Sigmoid colon (tissue), 7 donors: ENCODE results near the gene CC2D2A. TPM values are rescaled to one million over a fixed set of nuclear protein-coding genes. Genes with fewer than 3 reads are reported as not detected.

Experiments used
- DNase-seq: peaks from one replicate; pipeline ENCODE4 v3.0.0-alpha.2; 2019
- H3K27ac ChIP-seq, 4 donors: fragments of 200-600 bp; sonication (generic); one replicate each; pipeline ENCODE4 v1.5.1; 2016 to 2019; ENCODE audit warnings: mild to moderate bottlenecking in 1 of 4
- H3K27me3 ChIP-seq, 3 donors: fragments of 200-600 bp; sonication (generic); one replicate each; pipeline ENCODE4 v1.5.1; 2019; ENCODE audit warnings: mild to moderate bottlenecking in 1 of 3
- H3K36me3 ChIP-seq, 4 donors: fragments of 200-600 bp; sonication (generic); one replicate each; pipeline ENCODE4 v1.5.1; 2016 to 2019
- H3K4me1 ChIP-seq, 4 donors: fragments of 200-600 bp; sonication (generic); one replicate each; pipeline ENCODE4 v1.5.1; 2017 to 2019
- H3K4me3 ChIP-seq, 4 donors: fragments of 200-600 bp; sonication (generic); one replicate each; pipeline ENCODE4 v1.5.1; 2017 to 2019; ENCODE audit warnings: mild to moderate bottlenecking in 2 of 4, moderate library complexity in 1 of 4
- H3K9me3 ChIP-seq, 4 donors: fragments of 200-600 bp in 3 of 4; sonication (generic) in 3 of 4; one replicate each; pipeline versions ENCODE4 v1.5.1 to v1.6.1; 2013 to 2019
- CTCF ChIP-seq, 4 experiments: fragments of 450-650 bp in 3 of 4; fragments of 200-600 bp in 1 of 4; IDR thresholded peaks; one replicate each; pipeline ENCODE4 v1.5.1; 2016 to 2019; ENCODE audit warnings: antibody characterized with exemption in 4 of 4, mild to moderate bottlenecking in 3 of 4, moderate library complexity in 2 of 4
- EP300 ChIP-seq, 4 donors: sonication (generic); formaldehyde crosslinking; IDR thresholded peaks; one replicate each; pipeline ENCODE4 v1.6.1; 2017; ENCODE audit warnings: antibody characterized with exemption in 4 of 4
- POLR2A ChIP-seq, 2 donors: fragments of 450-650 bp; IDR thresholded peaks; one replicate each; pipeline ENCODE4 v1.6.1; 2016; ENCODE audit warnings: antibody characterized with exemption in 2 of 2, mild to moderate bottlenecking in 2 of 2, moderate library complexity in 2 of 2
- POLR2AphosphoS5 ChIP-seq, 4 donors: sonication (generic); formaldehyde crosslinking; IDR thresholded peaks; one replicate each; pipeline ENCODE4 v1.6.1; 2017; ENCODE audit warnings: antibody characterized with exemption in 4 of 4
- WGBS, 2 donors: extraction: QIAGEN DNeasy Blood & Tissue Kit; methylation state at CpG; one replicate each; pipeline ENCODE4 v1.1.7; 2013; 5-methylcytosine and 5-hydroxymethylcytosine counted together
- intact Hi-C: fragments of 100-400 bp; cut with DNase I; formaldehyde crosslinking; loops from one replicate; pipeline ENCODE4 v1.15.1; 2023
- polyA plus RNA-seq, 3 donors: library from polyadenylated mRNA; stranded (reverse); fragments of 200-250 nt; gene quantifications; one replicate each; pipeline ENCODE4 v1.2.3, GENCODE V29; 2013
- total RNA-seq, 4 donors: library from RNA; depleted of rRNA; stranded (reverse); fragments of >200 nt; gene quantifications; one replicate each; pipeline ENCODE4 v1.1.0, GENCODE V29; 2016
- donor health status: healthy with polysubstance abuse.
- donor health status: Bipolar disorder and iron deficiency.
- donor health status: healthy.

Gene CC2D2A
- total and polyA plus RNA-seq, 7 donors: 2.5 to 113 (median 41.0) TPM

GRCh38 chr4:15526924-15527592 lies 57.4 kb downstream of the CC2D2A start:
- TF ChIP-seq POLR2A (IDR thresholded peaks at IDR 0.05) (no peak), POLR2AphosphoS5 (IDR thresholded peaks at IDR 0.05) (no peak), EP300 (IDR thresholded peaks at IDR 0.05) (no peak), CTCF (IDR thresholded peaks at IDR 0.05) (no peak)
- peaks cover 0 to 38% (median 14%) of the 10 kb centered on the region in 4 donors for H3K36me3 ChIP-seq
- intact Hi-C loops: no loop called here
- H3K27ac ChIP-seq: no peak overlapping the region
- no peaks in the 10 kb centered on the region for H3K4me1 ChIP-seq
- H3K27me3 ChIP-seq: no peaks in the 10 kb centered on the region
- DNase-seq: no peak
- H3K9me3 ChIP-seq: no peaks in the 10 kb centered on the region
- 82 to 85% methylated on average over 4 of the region's 4 CpGs for WGBS, 2 donors
- no peak overlapping the region for H3K4me3 ChIP-seq

GRCh38 chr4:15531792-15532191 lies 62.1 kb downstream of the CC2D2A start:
- Histone ChIP-seq H3K9me3 (no peaks in the 10 kb centered on the region), H3K36me3 (peaks cover 0 to 37% (median 11%) of the 10 kb centered on the region in 4 donors), H3K4me3 (no peak overlapping the region), H3K27ac (no peak overlapping the region), H3K4me1 (peaks cover 0 to 10% (median 0%) of the 10 kb centered on the region in 4 donors), H3K27me3 (no peaks in the 10 kb centered on the region)
- TF ChIP-seq CTCF (IDR thresholded peaks at IDR 0.05): no peak
- TF ChIP-seq POLR2AphosphoS5 (IDR thresholded peaks at IDR 0.05): no peak
- TF ChIP-seq EP300 (IDR thresholded peaks at IDR 0.05): no peak
- no peak for TF ChIP-seq POLR2A (IDR thresholded peaks at IDR 0.05)
- intact Hi-C loops: no loop called here
- DNase-seq: no peak
- 93 to 95% methylated on average over 3 of the region's 3 CpGs for WGBS, 2 donors

- H3K36me3 ChIP-seq: peaks cover 4 to 43% (median 15%) of the 10 kb centered on the region in 4 donors
- 87 to 90% methylated on average over 2 of the region's 2 CpGs for WGBS, 2 donors
- TF ChIP-seq EP300 (IDR thresholded peaks at IDR 0.05) (no peak), CTCF (IDR thresholded peaks at IDR 0.05) (no peak), POLR2AphosphoS5 (IDR thresholded peaks at IDR 0.05) (no peak), POLR2A (IDR thresholded peaks at IDR 0.05) (no peak)
Measured at GRCh38 chr4:15533817-15534216, 64.1 kb downstream of the CC2D2A start.

GRCh38 chr4:15535599-15535998 lies 65.9 kb downstream of the CC2D2A start:
- no peaks in the 10 kb centered on the region for H3K27me3 ChIP-seq
- no peak for DNase-seq
- no peak for TF ChIP-seq EP300 (IDR thresholded peaks at IDR 0.05)
- no peak for TF ChIP-seq POLR2A (IDR thresholded peaks at IDR 0.05)
- TF ChIP-seq CTCF (IDR thresholded peaks at IDR 0.05): no peak
- TF ChIP-seq POLR2AphosphoS5 (IDR thresholded peaks at IDR 0.05): no peak
- 88 to 92% methylated on average over 6 of the region's 6 CpGs for WGBS, 2 donors
- peaks cover 6 to 51% (median 15%) of the 10 kb centered on the region in 4 donors for H3K36me3 ChIP-seq
- no peaks in the 10 kb centered on the region for H3K9me3 ChIP-seq
- H3K27ac ChIP-seq: peak overlapping the region in 1 of 4 donors; percentile 56
- H3K4me3 ChIP-seq: no peak overlapping the region
- intact Hi-C loops: loop anchor here (5.0 kb wide), 1 partner anchor 112 kb away; no protein-coding TSS in a partner anchor
- H3K4me1 ChIP-seq: peaks cover 0 to 16% (median 2%) of the 10 kb centered on the region in 4 donors

More at GRCh38 chr4:15533817-15534216, 64.1 kb downstream of the CC2D2A start:
- no peak for DNase-seq
- intact Hi-C loops: no loop called here
- H3K4me3 ChIP-seq: no peak overlapping the region
- no peaks in the 10 kb centered on the region for H3K27me3 ChIP-seq
- H3K9me3 ChIP-seq: no peaks in the 10 kb centered on the region
- no peak overlapping the region for H3K27ac ChIP-seq
- peaks cover 0 to 16% (median 2%) of the 10 kb centered on the region in 4 donors for H3K4me1 ChIP-seq
